Endometrium (tissue), 2 donors: ENCODE measurements around the gene KCNJ6.
"Not testable (repeated sequence)": the region's sequence is repeated elsewhere in the genome, so short reads cannot be mapped to it uniquely, and the experiment has no call there.

Experiments used
- FAIRE-seq: peaks from 2 replicates; lab custom pipeline; 2012; peaks lifted over from hg19 to GRCh38; lab: Jason Lieb, UNC
- donor health status: control.
- donor health status: control.

Gene KCNJ6

GRCh38 chr21:37767984-37768383, 148.3 kb downstream of the KCNJ6 start:
- no peak for FAIRE-seq

- no peak for FAIRE-seq
Measured at GRCh38 chr21:37766129-37766528, 150.1 kb downstream of the KCNJ6 start.

- FAIRE-seq: no peak
Measured at GRCh38 chr21:37765221-37765900, 150.9 kb downstream of the KCNJ6 start.

- FAIRE-seq: no peak
Measured at GRCh38 chr21:37764691-37765090, 151.6 kb downstream of the KCNJ6 start.

GRCh38 chr21:37763298-37763697, 153.0 kb downstream of the KCNJ6 start:
- FAIRE-seq: no peak

GRCh38 chr21:37762606-37763005, 153.7 kb downstream of the KCNJ6 start:
- no peak for FAIRE-seq

GRCh38 chr21:37761406-37761805, 154.9 kb downstream of the KCNJ6 start:
- FAIRE-seq: not testable (repeated sequence)

- FAIRE-seq: no peak
Measured at GRCh38 chr21:37759777-37760176, 156.5 kb downstream of the KCNJ6 start.

- no peak for FAIRE-seq
Measured at GRCh38 chr21:37758982-37759381, 157.3 kb downstream of the KCNJ6 start.

GRCh38 chr21:37757606-37758376, 158.5 kb downstream of the KCNJ6 start:
- FAIRE-seq: no peak

- FAIRE-seq: no peak
Measured at GRCh38 chr21:37753122-37753599, 163.1 kb downstream of the KCNJ6 start.

- no peak for FAIRE-seq
Measured at GRCh38 chr21:37751268-37751975, 164.8 kb downstream of the KCNJ6 start.

GRCh38 chr21:37749132-37749531, 167.1 kb downstream of the KCNJ6 start:
- FAIRE-seq: no peak

GRCh38 chr21:37748351-37748750, 167.9 kb downstream of the KCNJ6 start:
- FAIRE-seq: no peak

GRCh38 chr21:37746849-37747248, 169.4 kb downstream of the KCNJ6 start:
- FAIRE-seq: no peak

GRCh38 chr21:37744551-37744950, 171.7 kb downstream of the KCNJ6 start:
- no peak for FAIRE-seq

- no peak for FAIRE-seq
Measured at GRCh38 chr21:37742532-37742931, 173.7 kb downstream of the KCNJ6 start.

GRCh38 chr21:37742115-37742514, 174.1 kb downstream of the KCNJ6 start:
- no peak for FAIRE-seq

GRCh38 chr21:37737996-37738395, 178.3 kb downstream of the KCNJ6 start:
- no peak for FAIRE-seq

GRCh38 chr21:37737507-37737906, 178.8 kb downstream of the KCNJ6 start:
- FAIRE-seq: no peak

GRCh38 chr21:37734846-37735245, 181.4 kb downstream of the KCNJ6 start:
- no peak for FAIRE-seq

- FAIRE-seq: no peak
Measured at GRCh38 chr21:37732927-37733326, 183.3 kb downstream of the KCNJ6 start.

GRCh38 chr21:37724201-37724600, 192.1 kb downstream of the KCNJ6 start:
- FAIRE-seq: no peak
